IMR-90 (cell line): ENCODE measurements around the gene CSF1. TPM values are rescaled to one million over a fixed set of nuclear protein-coding genes. Genes with fewer than 3 reads are reported as not detected.

Experiments
- ATAC-seq: fragments of 200-7000 bp; cut with Tn5 transposase; 2 replicates; pipeline ENCODE4 v1.9.1; 2020; ENCODE audit warnings: low read depth, mild to moderate bottlenecking, moderate library complexity
- BruUV-seq: library from RNA; stranded (reverse); fragments of 400-500 nt; replicated peaks from 2 replicates; lab custom pipeline; 2021; lab: Mats Ljungman, UMichigan
- CTCF ChIA-PET: fragments of 300-600 bp; formaldehyde crosslinking; extraction: SDS; loops from one replicate; lab custom pipeline; 2021; ENCODE audit warnings: antibody characterized with exemption; lab: Yijun Ruan, JAX
- POLR2A ChIA-PET: fragments of 300-600 bp; sonication (Branson Sonifier 250); formaldehyde crosslinking; loops from one replicate; lab custom pipeline; 2022; ENCODE audit warnings: antibody characterized with exemption; ENCODE audit not compliant: unreplicated experiment; lab: Charles Lee
- DNase-seq: peaks from one replicate; pipeline ENCODE4 v3.0.0; 2013
- H2AFZ ChIP-seq: replicated peaks from 2 replicates; pipeline ENCODE3; 2013; ENCODE audit warnings: low read length, mild to moderate bottlenecking; ENCODE audit not compliant: poor library complexity
- H2AK5ac ChIP-seq: 2 replicates; pipeline ENCODE4 v1.6.1; 2013; ENCODE audit warnings: low read depth, low read length, inconsistent platforms
- H2AK9ac ChIP-seq: replicated peaks from 2 replicates; pipeline ENCODE3; 2013; ENCODE audit warnings: mild to moderate bottlenecking, low read depth, low read length, moderate library complexity; ENCODE audit not compliant: poor library complexity
- H2BK120ac ChIP-seq: 2 replicates; pipeline ENCODE4 v1.6.1; 2013; ENCODE audit warnings: low read depth, low read length, inconsistent platforms
- H2BK15ac ChIP-seq: 3 replicates; pipeline ENCODE4 v1.6.1; 2013; ENCODE audit warnings: low read depth, low read length, inconsistent platforms
- H2BK20ac ChIP-seq: 2 replicates; pipeline ENCODE4 v1.6.1; 2013; ENCODE audit warnings: low read depth, mild to moderate bottlenecking, inconsistent platforms, low read length, moderate library complexity
- H2BK5ac ChIP-seq: 2 replicates; pipeline ENCODE4 v1.6.1; 2013; ENCODE audit warnings: mild to moderate bottlenecking, low read depth, low read length, inconsistent platforms; ENCODE audit not compliant: poor library complexity, severe bottlenecking
- H3K14ac ChIP-seq: replicated peaks from 2 replicates; pipeline ENCODE4 v1.6.1; 2013; ENCODE audit warnings: low read depth, low read length, inconsistent platforms
- H3K18ac ChIP-seq: 2 replicates; pipeline ENCODE4 v1.6.1; 2013; ENCODE audit warnings: low read depth, low read length, control low read depth
- H3K23ac ChIP-seq: 2 replicates; pipeline ENCODE4 v1.6.1; 2013; ENCODE audit warnings: low read depth, low read length, inconsistent platforms
- H3K27ac ChIP-seq: 2 replicates; pipeline ENCODE4 v1.5.1; 2013; ENCODE audit warnings: mild to moderate bottlenecking, control low read depth, low read length; ENCODE audit not compliant: insufficient read depth
- H3K27me3 ChIP-seq: 2 replicates; pipeline ENCODE4 v1.6.1; 2013; ENCODE audit warnings: low read length; ENCODE audit not compliant: control insufficient read depth, insufficient read depth
- H3K36me3 ChIP-seq: 2 replicates; pipeline ENCODE4 v1.6.1; 2013; ENCODE audit warnings: low read length, mixed read lengths; ENCODE audit not compliant: control insufficient read depth, insufficient read depth
- H3K4ac ChIP-seq: 2 replicates; pipeline ENCODE4 v1.6.1; 2013; ENCODE audit warnings: low read depth, low read length, inconsistent platforms
- H3K4me1 ChIP-seq: 2 replicates; pipeline ENCODE4 v1.6.1; 2013; ENCODE audit warnings: low read length, mixed read lengths; ENCODE audit not compliant: control insufficient read depth, insufficient read depth
- H3K4me2 ChIP-seq: 2 replicates; pipeline ENCODE4 v1.6.1; 2013; ENCODE audit warnings: low read depth, mild to moderate bottlenecking, control low read depth, low read length, moderate library complexity
- H3K4me3 ChIP-seq: 2 replicates; pipeline ENCODE4 v1.5.1; 2013; ENCODE audit warnings: low read depth, mild to moderate bottlenecking, control low read depth, low read length, moderate library complexity; ENCODE audit not compliant: insufficient read depth
- H3K56ac ChIP-seq: 2 replicates; pipeline ENCODE4 v1.6.1; 2013; ENCODE audit warnings: low read length, inconsistent platforms; ENCODE audit not compliant: insufficient read depth; ENCODE audit errors: extremely low read depth
- H3K79me1 ChIP-seq, 2 experiments: 2 replicates each; pipeline ENCODE4 v1.6.1; 2013; ENCODE audit warnings: low read length in 2 of 2, inconsistent platforms in 1 of 2, low read depth in 1 of 2
- H3K9ac ChIP-seq: 2 replicates; pipeline ENCODE4 v1.6.1; 2013; ENCODE audit warnings: low read depth, low read length, control low read depth
- H3K9me1 ChIP-seq: 2 replicates; pipeline ENCODE4 v1.6.1; 2013; ENCODE audit warnings: low read length, inconsistent platforms; ENCODE audit not compliant: insufficient read depth
- H3K9me3 ChIP-seq: 2 replicates; pipeline ENCODE4 v1.6.1; 2013; ENCODE audit warnings: low read length; ENCODE audit not compliant: control insufficient read depth, insufficient read depth
- H4K20me1 ChIP-seq: 2 replicates; pipeline ENCODE4 v1.6.1; 2013; ENCODE audit warnings: low read length, inconsistent platforms; ENCODE audit not compliant: insufficient read depth
- H4K5ac ChIP-seq: 2 replicates; pipeline ENCODE4 v1.6.1; 2013; ENCODE audit warnings: mild to moderate bottlenecking, low read depth, low read length, control low read depth
- H4K8ac ChIP-seq, 2 experiments: 2 replicates each; pipeline ENCODE4 v1.6.1; 2013; ENCODE audit warnings: low read depth in 2 of 2, low read length in 2 of 2, control low read depth in 1 of 2, inconsistent platforms in 1 of 2
- H4K91ac ChIP-seq: 2 replicates; pipeline ENCODE4 v1.6.1; 2013; ENCODE audit warnings: low read depth, low read length, inconsistent platforms; ENCODE audit not compliant: insufficient read depth
- BHLHE40 ChIP-seq: fragments of 150-350 bp; IDR thresholded peaks from 2 replicates; pipeline ENCODE4 v1.6.1; 2016; ENCODE audit warnings: mild to moderate bottlenecking, low read depth, low read length
- CEBPB ChIP-seq: IDR thresholded peaks from 2 replicates; pipeline ENCODE4 v1.6.1; 2012; ENCODE audit warnings: low read depth, low read length, improper control_type of control experiment
- CHD1 ChIP-seq: IDR thresholded peaks from 2 replicates; pipeline ENCODE4 v1.6.1; 2012; ENCODE audit warnings: low read depth, low read length, improper control_type of control experiment
- CTCF ChIP-seq: conservative IDR thresholded peaks from 2 replicates; pipeline ENCODE4 v1.5.1; 2012; ENCODE audit warnings: mild to moderate bottlenecking, low read depth, low read length, improper control_type of control experiment
- ELK1 ChIP-seq: fragments of 150-350 bp; IDR thresholded peaks from 2 replicates; pipeline ENCODE4 v1.6.1; 2016; ENCODE audit warnings: low read depth, mild to moderate bottlenecking, low read length, moderate library complexity, borderline replicate concordance
- MAZ ChIP-seq: IDR thresholded peaks from 2 replicates; pipeline ENCODE4 v1.6.1; 2012; ENCODE audit warnings: low read depth, mild to moderate bottlenecking, low read length, improper control_type of control experiment, moderate library complexity, borderline replicate concordance
- NFE2L2 ChIP-seq: fragments of 150-350 bp; IDR thresholded peaks from 2 replicates; pipeline ENCODE4 v1.6.1; 2016; ENCODE audit warnings: low read depth, mild to moderate bottlenecking, low read length
- RCOR1 ChIP-seq: IDR thresholded peaks from 2 replicates; pipeline ENCODE4 v1.6.1; 2012; ENCODE audit warnings: mild to moderate bottlenecking, low read length, improper control_type of control experiment; ENCODE audit not compliant: insufficient replicate concordance
- RFX5 ChIP-seq: IDR thresholded peaks from 2 replicates; pipeline ENCODE4 v1.8.0; 2012; ENCODE audit warnings: low read depth, mild to moderate bottlenecking, low read length, moderate library complexity
- WGBS, 2 experiments: methylation state at CpG; one replicate each; pipeline versions ENCODE4 v1.1.5 to v1.1.7; 2013; ENCODE audit warnings: missing lambda C conversion rate in 2 of 2; ENCODE audit not compliant: insufficient read length in 1 of 2; ENCODE audit errors: extremely low coverage in 2 of 2; 5-methylcytosine and 5-hydroxymethylcytosine counted together
- dilution Hi-C: fragments of 300-500 bp; cut with HindIII; formaldehyde crosslinking; loops from one replicate; pipeline ENCODE4 v1.14.3; 2018; ENCODE audit warnings: low sequenced_read_pairs; ENCODE audit not compliant: unreplicated experiment
- in situ Hi-C: fragments of 300-500 bp; cut with MboI; formaldehyde crosslinking; loops from 3 replicates; pipeline ENCODE4 v1.14.3; 2019; ENCODE audit warnings: low sequenced_read_pairs, inconsistent platforms, mixed read lengths
- intact Hi-C: fragments of 100-400 bp; cut with micrococcal nuclease; formaldehyde crosslinking; loops from 2 replicates; pipeline ENCODE4 v1.10.0; 2022
- polyA plus RNA-seq, 3 experiments: library from polyadenylated mRNA; depleted of rRNA; stranded (reverse); fragments of >200 nt; gene quantifications; 2 replicates each; pipeline ENCODE4 v1.2.3, GENCODE V29; 2012; ENCODE audit warnings: low replicate concordance in 1 of 3
- total RNA-seq: library from RNA; depleted of rRNA; stranded (reverse); fragments of >200 nt; gene quantifications from 2 replicates; pipeline ENCODE4 v1.2.3, GENCODE V29; 2012

Gene CSF1
- total and polyA plus RNA-seq, 2 of the 4 experiments (the other 2 are of a cell fraction), result 14.3 to 22.0 TPM

- Histone ChIP-seq H3K4me2 (no peak overlapping the region), H4K91ac (no peak overlapping the region), H4K5ac (no peak overlapping the region), H3K56ac (no peak overlapping the region), H3K18ac (no peak overlapping the region), H2BK5ac (no peak overlapping the region), H3K27me3 (no peaks in the 10 kb centered on the region), H2BK15ac (no peak overlapping the region), H2BK120ac (no peak overlapping the region), H3K79me1 (peaks cover 27 to 92% of the 10 kb centered on the region in 2 experiments), H2BK20ac (no peak overlapping the region; the same call in 1 of the 2 replicates), H3K4me1 (peaks cover 16% of the 10 kb centered on the region), H4K8ac (no peak overlapping the region), H2AFZ (no peak overlapping the region), H3K14ac (no peak overlapping the region), H3K4ac (0 out of 2 replicates have a peak overlapping the region, but pooled peaks have one; percentile 0), H3K23ac (no peak overlapping the region), H3K36me3 (peaks cover 87% of the 10 kb centered on the region), H3K9ac (no peak overlapping the region), H3K4me3 (no peak overlapping the region), H3K9me3 (no peaks in the 10 kb centered on the region), H4K20me1 (peaks cover 27% of the 10 kb centered on the region), H2AK5ac (no peak overlapping the region), H3K27ac (no peak overlapping the region), H3K9me1 (peaks cover 29% of the 10 kb centered on the region), H2AK9ac (no peak overlapping the region)
- in situ Hi-C loops (loop anchor here (5.0 to 25.0 kb wide), 3 partner anchors 58 to 275 kb away; no protein-coding TSS in a partner anchor), intact Hi-C loops (loop anchor here (2.0 kb wide), 1 partner anchor 59 kb away; no protein-coding TSS in a partner anchor), dilution Hi-C loops (no loop called here)
- ChIA-PET POLR2A (interaction anchor here (0.7 kb wide), 1 partner anchor 1116 kb away, joined by 19 read pairs; no protein-coding TSS in a partner anchor), CTCF (interaction anchor here (3.9 kb wide), 1 partner anchor 65 kb away, joined by 21 read pairs; the partner anchor contains the start of gene AHCYL1)
- 80% methylated on average over 1 of the region's 6 CpGs; no CpG with 5 or more reads in 1 of the 2 experiments for WGBS, 2 experiments
- DNase-seq, result no peak
- BruUV-seq, result no TSS peak
- ATAC-seq, result no peak
- TF ChIP-seq CTCF (no peak), BHLHE40 (no peak), RCOR1 (no peak), CHD1 (no peak), ELK1 (no peak), NFE2L2 (no peak), RFX5 (no peak), CEBPB (peak; percentile 84), MAZ (no peak)
Measured at GRCh38 chr1:109919303-109919702, 8.7 kb downstream of the CSF1 start.
